SK-N-MC (cell line): ENCODE data around the gene DYRK2.

ENCODE experiments used
- EZH2 ChIP-seq: fragments of 200-600 bp; sonication (generic); IDR thresholded peaks from one replicate; pipeline ENCODE4 v1.6.1; 2017; ENCODE audit warnings: antibody characterized with exemption
- FOXP2 ChIP-seq: optimal IDR thresholded peaks from 2 replicates; pipeline ENCODE3; 2011; ENCODE audit warnings: mild to moderate bottlenecking, moderate library complexity; ENCODE audit not compliant: insufficient read depth; ENCODE audit errors: extremely low read length, control extremely low read depth
- POLR2AphosphoS5 ChIP-seq: IDR thresholded peaks from 2 replicates; pipeline ENCODE4 v1.6.1; 2012; ENCODE audit warnings: mild to moderate bottlenecking, low read depth, low read length, borderline replicate concordance

DNA sequence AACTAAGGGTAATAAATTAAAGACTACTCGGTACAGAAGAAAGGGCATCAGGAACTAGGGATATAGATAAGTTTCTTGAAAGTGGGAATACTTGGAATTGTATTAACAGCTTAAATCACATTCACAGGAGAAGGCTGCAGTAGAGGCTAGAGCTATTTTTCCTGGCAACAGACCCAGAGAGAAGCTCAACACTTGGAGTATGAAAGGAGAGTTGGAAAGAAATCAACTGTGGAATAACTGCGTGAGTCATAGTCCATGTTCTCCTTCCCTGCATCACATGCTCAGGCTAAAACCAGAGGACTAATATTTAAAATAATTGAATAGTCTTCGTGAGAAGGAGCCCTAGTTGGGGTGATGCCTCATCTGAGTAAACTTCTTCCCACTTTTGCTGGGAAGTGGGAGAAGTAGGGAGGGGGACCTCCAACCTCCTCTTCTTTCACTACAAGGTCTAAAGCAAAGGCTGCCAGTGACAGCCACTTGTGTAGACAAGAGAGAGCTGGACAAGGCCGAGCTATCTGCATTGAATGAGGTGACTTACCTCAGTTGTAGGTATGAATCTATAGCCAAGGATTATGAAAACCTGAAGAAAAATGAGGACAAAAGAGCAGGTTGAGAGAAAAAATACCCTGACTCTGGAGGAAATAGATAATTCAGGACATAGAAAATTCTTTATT lies 32.7 kb downstream of the DYRK2 start:
- no peak for TF ChIP-seq EZH2
- TF ChIP-seq POLR2AphosphoS5 = no peak
- TF ChIP-seq FOXP2 = no peak
